Measurements from ENCODE around the gene DAB2.

- TF ChIP-seq SUZ12 (IDR thresholded peaks at IDR 0.05): no peak
- no peak for TF ChIP-seq ELF4 (IDR thresholded peaks at IDR 0.05)
- TF ChIP-seq BHLHE40 (IDR thresholded peaks at IDR 0.05; ENCODE audit: borderline replicate concordance): no peak
- TF ChIP-seq HDGF (IDR thresholded peaks at IDR 0.05; ENCODE audit: borderline replicate concordance): no peak
- no peak for TF ChIP-seq FOXA1 (IDR thresholded peaks at IDR 0.05)
- no peak for TF ChIP-seq SP1 (IDR thresholded peaks at IDR 0.05)
- TF ChIP-seq ARNT (IDR thresholded peaks at IDR 0.05): no peak
- TF ChIP-seq FOXM1 (IDR thresholded peaks at IDR 0.05; ENCODE audit: borderline replicate concordance): no peak
- TF ChIP-seq PKNOX1 (IDR thresholded peaks at IDR 0.05): no peak
- TF ChIP-seq FOXK2 (IDR thresholded peaks at IDR 0.05): no peak
- TF ChIP-seq ZNF384 (IDR thresholded peaks at IDR 0.05): no peak
- no peak for TF ChIP-seq TARDBP (IDR thresholded peaks at IDR 0.05)
- TF ChIP-seq CTBP1 (IDR thresholded peaks at IDR 0.05; ENCODE audit: borderline replicate concordance): no peak
- TF ChIP-seq LEF1 (IDR thresholded peaks at IDR 0.05; ENCODE audit: borderline replicate concordance): no peak
These were observed 72.6 kb downstream of the DAB2 start for GRCh38 chr5:39352170-39352569.

All from HEK293T (cell line).